H1 (cell line): ENCODE results near the gene OR2Y1. TPM values are rescaled to one million over a fixed set of nuclear protein-coding genes. Genes with fewer than 3 reads are reported as not detected.

ENCODE experiments used
- HDAC2 ChIP-seq, 2 experiments: fragments of 300-600 bp in 1 of 2; sonication (generic) in 1 of 2; IDR thresholded peaks; 2 replicates each; pipeline ENCODE4 v1.6.1; 2011 to 2012; ENCODE audit warnings: low read depth in 2 of 2, low read length in 2 of 2, mild to moderate bottlenecking in 2 of 2, moderate library complexity in 2 of 2, borderline replicate concordance in 1 of 2, inconsistent platforms in 1 of 2
- KDM4A ChIP-seq: IDR thresholded peaks from one replicate; pipeline ENCODE4 v1.7.1; 2012; ENCODE audit warnings: low read depth, mild to moderate bottlenecking, moderate library complexity, low read length, inconsistent platforms; ENCODE audit not compliant: severe bottlenecking
- PHF8 ChIP-seq: fragments of 200-600 bp; sonication (generic); conservative IDR thresholded peaks from 2 replicates; pipeline ENCODE4 v1.7.1; 2012; ENCODE audit warnings: low read depth, mild to moderate bottlenecking, inconsistent platforms, low read length, moderate library complexity
- SP2 ChIP-seq: IDR thresholded peaks from 2 replicates; pipeline ENCODE4 v1.6.1; 2012; ENCODE audit warnings: mild to moderate bottlenecking, low read length, inconsistent platforms
- TEAD4 ChIP-seq: IDR thresholded peaks from 2 replicates; pipeline ENCODE4 v1.6.1; 2012; ENCODE audit warnings: low read depth, low read length, inconsistent platforms, mixed read lengths
- polyA plus RNA-seq, 7 experiments: library from polyadenylated mRNA; depleted of rRNA in 3 of 7; stranded (reverse) in 5 of 7; unstranded in 2 of 7; fragments of >200 nt in 5 of 7; fragments of 200-250 nt in 2 of 7; gene quantifications; 1 replicate in 5 of 7; 2 replicates in 1 of 7; 4 replicates in 1 of 7; pipeline versions ENCODE4 v1.2.1 to v1.2.3, GENCODE V29; 2011 to 2013; ENCODE audit warnings: missing spikeins in 2 of 7, mixed read lengths in 2 of 7
- total RNA-seq: library from RNA; stranded (reverse); fragmentation: NEBNext Ultra II Directional; extraction: Animal tissue kit (Norgen Biotek cat#: 25700); gene quantifications from 2 replicates; pipeline ENCODE4 v1.2.1, GENCODE V29; 2021

OR2Y1 gene
- total and polyA plus RNA-seq, 2 of the 8 experiments (the other 6 are each of a cell fraction or from before 2014, with no cell fraction given): not detected

GRCh38 chr5:180775624-180776023 is 35.8 kb upstream of the OR2Y1 start (continued):
- TF ChIP-seq KDM4A (no peak), PHF8 (no peak), TEAD4 (no peak), SP2 (no peak), HDAC2 (IDR thresholded peaks at IDR 0.05; ENCODE audit: borderline replicate concordance in 1 of 2, low read depth in 2 of 2, low read length in 2 of 2) (no peak)
